Esophagus muscularis mucosa (tissue), 4 donors: Measurements from ENCODE around the gene CACNA1G. TPM values are rescaled to one million over a fixed set of nuclear protein-coding genes. Genes with fewer than 3 reads are reported as not detected.

Experiments
- DNase-seq: peaks from one replicate; pipeline ENCODE4 v3.0.0-alpha.2; 2017; ENCODE audit errors: extremely low spot score
- H3K27ac ChIP-seq, 4 donors: fragments of 200-600 bp; sonication (generic); replicated peaks in 1 of 4; 1 replicate in 3 of 4; 2 replicates in 1 of 4; pipeline ENCODE4 v1.5.1; 2016 to 2019; ENCODE audit warnings: mild to moderate bottlenecking in 1 of 4
- H3K27me3 ChIP-seq, 4 donors: fragments of 200-600 bp; sonication (generic); one replicate each; pipeline versions ENCODE4 v1.5.1 to v1.6.0; 2016 to 2019
- H3K36me3 ChIP-seq, 4 donors: fragments of 200-600 bp; sonication (generic); one replicate each; pipeline ENCODE4 v1.5.1; 2016 to 2019
- H3K4me1 ChIP-seq, 4 donors: fragments of 200-600 bp; sonication (generic); one replicate each; pipeline ENCODE4 v1.5.1; 2016 to 2019
- H3K4me3 ChIP-seq, 4 donors: fragments of 200-600 bp; sonication (generic); 1 replicate in 2 of 4; 2 replicates in 2 of 4; pipeline ENCODE4 v1.5.1; 2016 to 2019; ENCODE audit warnings: mild to moderate bottlenecking in 4 of 4, moderate library complexity in 1 of 4
- H3K9me3 ChIP-seq, 4 donors: fragments of 200-600 bp; sonication (generic); 1 replicate in 3 of 4; 2 replicates in 1 of 4; pipeline ENCODE4 v1.5.1; 2016 to 2019
- EP300 ChIP-seq: sonication (generic); formaldehyde crosslinking; IDR thresholded peaks from one replicate; pipeline ENCODE4 v1.6.1; 2017; ENCODE audit warnings: antibody characterized with exemption
- POLR2A ChIP-seq: fragments of 450-650 bp; IDR thresholded peaks from one replicate; pipeline ENCODE4 v1.6.1; 2017; ENCODE audit warnings: antibody characterized with exemption, moderate library complexity, mild to moderate bottlenecking, low read depth
- POLR2AphosphoS5 ChIP-seq, 2 donors: sonication (generic); formaldehyde crosslinking; IDR thresholded peaks; one replicate each; pipeline ENCODE4 v1.6.1; 2017; ENCODE audit warnings: antibody characterized with exemption in 2 of 2
- WGBS: methylation state at CpG from one replicate; pipeline ENCODE4 v1.1.5; 2018; 5-methylcytosine and 5-hydroxymethylcytosine counted together
- intact Hi-C: fragments of 100-400 bp; cut with DNase I; formaldehyde crosslinking; loops from one replicate; pipeline ENCODE4 v1.15.1; 2023
- total RNA-seq, 4 donors: library from RNA; depleted of rRNA; stranded (reverse); fragments of >200 nt; gene quantifications; one replicate each; pipeline versions ENCODE4 v1.1.0 to v1.2.1, GENCODE V29; 2016
- TF ChIP-seq, protein P1 (sequence below), 3 experiments: fragments of 200-600 bp in 2 of 3; fragments of 450-650 bp in 1 of 3; sonication (generic) in 2 of 3; IDR thresholded peaks; one replicate each; pipeline ENCODE4 v1.5.1; 2017 to 2019; ENCODE audit warnings: antibody characterized with exemption in 3 of 3, mild to moderate bottlenecking in 2 of 3, moderate library complexity in 1 of 3

Gene CACNA1G
- total RNA-seq, 4 donors from 2014 or later, result 0.39 to 0.63 (median 0.50) TPM; not detected in 1

- no peaks in the 10 kb centered on the region for H3K27me3 ChIP-seq
- intact Hi-C loops, result no loop called here
- TF ChIP-seq POLR2A, result no peak
- TF ChIP-seq EP300, result no peak
- TF ChIP-seq, protein P1, sequence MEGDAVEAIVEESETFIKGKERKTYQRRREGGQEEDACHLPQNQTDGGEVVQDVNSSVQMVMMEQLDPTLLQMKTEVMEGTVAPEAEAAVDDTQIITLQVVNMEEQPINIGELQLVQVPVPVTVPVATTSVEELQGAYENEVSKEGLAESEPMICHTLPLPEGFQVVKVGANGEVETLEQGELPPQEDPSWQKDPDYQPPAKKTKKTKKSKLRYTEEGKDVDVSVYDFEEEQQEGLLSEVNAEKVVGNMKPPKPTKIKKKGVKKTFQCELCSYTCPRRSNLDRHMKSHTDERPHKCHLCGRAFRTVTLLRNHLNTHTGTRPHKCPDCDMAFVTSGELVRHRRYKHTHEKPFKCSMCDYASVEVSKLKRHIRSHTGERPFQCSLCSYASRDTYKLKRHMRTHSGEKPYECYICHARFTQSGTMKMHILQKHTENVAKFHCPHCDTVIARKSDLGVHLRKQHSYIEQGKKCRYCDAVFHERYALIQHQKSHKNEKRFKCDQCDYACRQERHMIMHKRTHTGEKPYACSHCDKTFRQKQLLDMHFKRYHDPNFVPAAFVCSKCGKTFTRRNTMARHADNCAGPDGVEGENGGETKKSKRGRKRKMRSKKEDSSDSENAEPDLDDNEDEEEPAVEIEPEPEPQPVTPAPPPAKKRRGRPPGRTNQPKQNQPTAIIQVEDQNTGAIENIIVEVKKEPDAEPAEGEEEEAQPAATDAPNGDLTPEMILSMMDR (IDR thresholded peaks at IDR 0.05), result no peak
- TF ChIP-seq POLR2AphosphoS5 (IDR thresholded peaks at IDR 0.05), result no peak
- 94% methylated on average over 6 of the region's 9 CpGs for WGBS
- no peaks in the 10 kb centered on the region for H3K36me3 ChIP-seq
- H3K27ac ChIP-seq, result no peak overlapping the region
- H3K4me1 ChIP-seq, result peaks cover 19 to 27% (median 24%) of the 10 kb centered on the region in 4 donors
- no peak for DNase-seq
- H3K9me3 ChIP-seq, result no peaks in the 10 kb centered on the region
- no peak overlapping the region for H3K4me3 ChIP-seq
These were observed 26.1 kb downstream of the CACNA1G start for GRCh38 chr17:50586421-50587247.

DNA sequence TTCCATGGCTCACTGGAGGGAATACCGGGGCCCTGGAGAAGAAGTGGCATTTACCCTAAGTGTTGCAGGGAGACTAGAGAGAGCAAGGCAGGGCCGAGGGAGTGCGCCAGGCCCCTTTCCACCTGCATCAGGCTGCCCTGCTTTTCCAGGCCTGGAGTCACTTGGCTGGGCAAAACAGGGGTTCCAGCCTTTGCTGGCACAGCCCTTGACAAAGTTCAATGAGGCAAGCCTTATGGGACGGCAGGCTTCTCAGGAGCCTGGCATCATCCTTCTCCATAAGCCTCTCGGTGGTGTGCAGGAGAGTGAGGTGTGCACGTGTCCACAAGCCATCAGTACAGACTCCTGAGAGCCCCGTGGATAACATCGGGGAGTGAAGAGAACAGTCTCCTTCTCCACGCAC lies 27.1 kb downstream of the CACNA1G start:
- WGBS, result 84% methylated on average over 7 of the region's 9 CpGs
- peaks cover 19 to 27% (median 24%) of the 10 kb centered on the region in 4 donors for H3K4me1 ChIP-seq

GRCh38 chr17:50588391-50589049 lies 28.0 kb downstream of the CACNA1G start:
- no peaks in the 10 kb centered on the region for H3K27me3 ChIP-seq
- intact Hi-C loops, result no loop called here
- DNase-seq, result no peak
- H3K9me3 ChIP-seq, result no peaks in the 10 kb centered on the region
- TF ChIP-seq POLR2AphosphoS5 (IDR thresholded peaks at IDR 0.05), result no peak
- TF ChIP-seq EP300, result no peak
- TF ChIP-seq, protein P1 (IDR thresholded peaks at IDR 0.05), result no peak
- no peak for TF ChIP-seq POLR2A
- 65% methylated on average over 18 of the region's 18 CpGs for WGBS
- H3K27ac ChIP-seq, result no peak overlapping the region
- no peak overlapping the region for H3K4me3 ChIP-seq
- no peaks in the 10 kb centered on the region for H3K36me3 ChIP-seq
- H3K4me1 ChIP-seq, result peaks cover 19 to 27% (median 24%) of the 10 kb centered on the region in 4 donors

More for the DNA sequence above, 27.1 kb downstream of the CACNA1G start:
- intact Hi-C loops, result no loop called here
- DNase-seq, result no peak
- H3K27ac ChIP-seq, result no peak overlapping the region
- TF ChIP-seq, protein P1 (IDR thresholded peaks at IDR 0.05), result no peak
- H3K27me3 ChIP-seq, result no peaks in the 10 kb centered on the region
- no peak overlapping the region for H3K4me3 ChIP-seq
- H3K36me3 ChIP-seq, result no peaks in the 10 kb centered on the region
- H3K9me3 ChIP-seq, result no peaks in the 10 kb centered on the region

- Histone ChIP-seq H3K4me3 (no peak overlapping the region), H3K36me3 (no peaks in the 10 kb centered on the region), H3K27me3 (no peaks in the 10 kb centered on the region), H3K4me1 (peaks cover 19 to 27% (median 24%) of the 10 kb centered on the region in 4 donors), H3K27ac (no peak overlapping the region), H3K9me3 (no peaks in the 10 kb centered on the region)
- intact Hi-C loops, result no loop called here
- WGBS, result 63% methylated on average over 9 of the region's 10 CpGs
- TF ChIP-seq POLR2AphosphoS5 (IDR thresholded peaks at IDR 0.05) (no peak), EP300 (no peak), POLR2A (no peak)
- TF ChIP-seq, protein P1 (IDR thresholded peaks at IDR 0.05), result no peak
- no peak for DNase-seq
These were observed 28.7 kb downstream of the CACNA1G start for GRCh38 chr17:50589095-50589705.
